GM19328 (cell line): ENCODE data around the gene WTAP.
"Not testable (repeated sequence)": the region's sequence is repeated elsewhere in the genome, so short reads cannot be mapped to it uniquely, and the experiment has no call there.

Source experiments
- ATAC-seq: cut with Tn5 transposase; IDR thresholded peaks from one replicate; pipeline ENCODE4 v1.9.1; 2021; ENCODE audit warnings: mild to moderate bottlenecking, moderate library complexity; ENCODE audit not compliant: unreplicated experiment

WTAP gene

DNA sequence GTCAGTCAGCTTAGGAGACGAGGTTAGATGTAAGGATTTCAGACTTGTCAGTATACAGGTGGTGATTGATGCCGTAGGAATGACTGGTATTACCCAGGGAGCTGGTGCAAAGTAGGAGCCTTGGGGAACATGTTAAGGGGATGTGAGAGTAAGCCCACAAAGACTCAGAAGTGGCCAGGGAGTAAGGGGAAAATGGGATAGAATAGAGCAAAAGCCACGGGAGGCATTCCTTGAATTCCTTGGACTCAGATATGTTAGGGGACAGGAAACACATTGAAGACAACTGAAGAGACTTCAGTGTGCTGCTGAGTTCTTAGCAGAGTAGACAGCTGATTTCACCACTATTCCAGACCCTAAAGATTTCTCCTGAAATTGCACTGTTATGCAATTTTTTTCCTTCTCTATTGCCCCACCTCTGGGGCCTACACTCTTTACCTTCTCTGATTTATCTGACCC lies 33.3 kb downstream of the WTAP start:
- ATAC-seq, result no peak

DNA sequence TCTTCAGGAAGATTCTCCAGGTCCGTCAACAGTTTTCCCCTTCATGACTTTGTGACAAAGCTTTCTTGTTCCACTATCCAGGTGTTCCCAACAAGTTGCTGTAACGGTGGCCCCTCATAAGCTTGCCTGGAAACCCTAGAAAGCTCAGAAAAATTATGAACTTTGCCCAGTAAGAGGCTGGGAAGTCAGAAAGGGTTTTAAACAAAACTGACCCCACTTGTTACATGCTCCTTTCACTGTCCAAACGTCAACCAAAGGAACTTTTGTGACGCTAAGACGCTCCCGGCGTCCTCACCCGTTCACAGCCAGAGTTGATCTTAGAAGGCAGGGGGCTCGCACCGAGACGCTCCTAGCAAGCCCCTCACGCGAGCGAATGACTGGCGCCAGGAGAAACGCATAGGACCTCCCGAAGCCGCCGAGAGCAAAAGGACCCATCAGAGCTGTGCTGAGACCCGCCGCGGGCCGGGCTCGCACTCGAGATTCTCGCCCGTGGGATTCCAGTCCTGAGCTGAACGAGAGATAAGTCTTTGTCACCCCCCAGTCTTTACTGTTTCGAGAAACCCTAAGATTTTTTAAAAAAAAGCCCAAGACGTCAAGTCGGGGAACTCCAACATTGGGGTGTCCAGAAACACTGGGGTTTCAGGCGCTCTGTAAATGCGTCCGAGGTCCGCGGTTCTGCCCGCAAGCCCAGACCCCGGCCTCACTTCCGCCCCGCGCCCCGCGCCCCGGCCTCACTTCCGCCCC lies 34.0 kb downstream of the WTAP start:
- ATAC-seq, result no peak

DNA sequence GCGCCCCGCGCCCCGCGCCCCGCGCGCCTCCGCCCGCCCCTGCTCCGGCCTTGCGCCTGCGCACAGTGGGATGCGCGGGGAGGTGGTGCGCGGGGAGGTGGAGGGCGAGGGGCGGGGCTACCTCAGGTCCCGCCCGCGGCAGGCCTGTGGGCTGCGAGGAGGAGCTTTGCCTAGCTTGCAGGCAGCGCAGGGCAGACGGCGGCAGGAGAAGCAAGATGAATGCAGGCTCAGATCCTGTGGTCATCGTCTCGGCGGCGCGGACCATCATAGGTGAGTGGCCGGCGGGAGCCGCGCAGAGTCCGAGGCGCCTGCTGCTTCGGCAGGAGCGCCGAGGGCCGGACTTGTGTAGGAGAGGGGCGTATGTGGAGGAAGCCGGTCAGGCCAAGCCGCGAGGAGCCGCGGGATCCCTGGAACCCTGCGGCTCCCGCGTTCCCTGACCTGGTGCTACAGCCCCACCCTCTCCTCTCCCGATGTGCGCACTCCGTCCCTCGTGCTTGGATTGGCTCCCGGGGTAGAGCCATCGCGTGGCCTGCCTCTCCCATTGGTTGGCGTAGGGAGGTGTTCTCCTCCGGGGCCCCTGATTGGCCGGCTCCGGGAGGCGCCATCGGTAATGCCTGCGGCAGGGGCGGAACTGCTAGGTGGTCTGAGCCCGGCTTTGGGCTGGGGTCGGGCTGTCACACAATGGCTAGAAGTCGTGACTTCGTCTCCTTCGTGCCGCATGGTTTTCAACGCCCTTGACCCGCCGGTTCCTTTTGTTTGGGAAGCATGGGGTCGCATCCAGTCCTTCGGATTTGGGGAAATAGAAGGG lies 34.8 kb downstream of the WTAP start, which contains the start of gene ACAT2:
Gene ACAT2, plus strand, starts transcription at position 173 of the 808 bp plus-strand sequence. Its CDS starts 43 bp downstream, at position 216.
- ATAC-seq, result peak; percentile 97

DNA sequence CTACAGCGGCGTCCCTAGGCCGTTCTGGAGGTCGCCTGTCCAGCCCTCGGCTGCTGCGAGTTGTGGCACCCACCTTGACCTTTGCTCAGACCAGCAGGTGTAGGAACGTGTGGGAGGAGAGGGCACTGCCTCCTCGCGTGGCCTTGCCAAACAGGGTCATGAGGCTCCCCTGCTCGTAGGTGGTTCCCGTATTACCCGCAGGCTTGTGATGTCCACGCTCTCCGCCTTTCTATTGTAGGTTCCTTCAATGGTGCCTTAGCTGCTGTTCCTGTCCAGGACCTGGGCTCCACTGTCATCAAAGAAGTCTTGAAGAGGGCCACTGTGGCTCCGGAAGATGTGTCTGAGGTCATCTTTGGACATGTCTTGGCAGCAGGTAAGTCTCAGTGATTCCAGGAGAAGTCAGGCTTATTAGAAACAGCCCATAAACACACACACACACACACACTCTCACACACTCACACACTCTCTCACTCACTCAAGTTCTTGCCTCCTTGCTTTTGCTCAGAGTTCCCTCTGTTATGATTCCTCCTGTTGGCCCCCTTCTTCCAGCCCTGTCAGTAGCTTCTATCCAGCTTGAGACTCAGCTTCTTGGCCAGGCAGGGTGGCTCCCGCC lies 35.5 kb downstream of the WTAP start:
- no peak for ATAC-seq

DNA sequence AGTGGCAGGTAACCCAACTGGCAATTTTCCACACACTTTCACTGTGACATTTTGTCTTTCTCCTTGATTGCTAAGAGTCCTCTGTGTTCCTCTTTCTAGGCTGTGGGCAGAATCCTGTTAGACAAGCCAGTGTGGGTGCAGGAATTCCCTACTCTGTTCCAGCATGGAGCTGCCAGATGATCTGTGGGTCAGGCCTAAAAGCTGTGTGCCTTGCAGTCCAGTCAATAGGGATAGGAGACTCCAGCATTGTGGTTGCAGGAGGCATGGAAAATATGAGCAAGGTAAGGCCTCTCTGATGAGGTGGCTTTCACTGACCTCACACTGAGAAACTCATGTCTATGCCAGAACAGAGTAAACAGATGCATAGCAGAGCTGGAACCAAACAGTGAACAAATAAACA lies 39.6 kb downstream of the WTAP start:
- no peak for ATAC-seq

DNA sequence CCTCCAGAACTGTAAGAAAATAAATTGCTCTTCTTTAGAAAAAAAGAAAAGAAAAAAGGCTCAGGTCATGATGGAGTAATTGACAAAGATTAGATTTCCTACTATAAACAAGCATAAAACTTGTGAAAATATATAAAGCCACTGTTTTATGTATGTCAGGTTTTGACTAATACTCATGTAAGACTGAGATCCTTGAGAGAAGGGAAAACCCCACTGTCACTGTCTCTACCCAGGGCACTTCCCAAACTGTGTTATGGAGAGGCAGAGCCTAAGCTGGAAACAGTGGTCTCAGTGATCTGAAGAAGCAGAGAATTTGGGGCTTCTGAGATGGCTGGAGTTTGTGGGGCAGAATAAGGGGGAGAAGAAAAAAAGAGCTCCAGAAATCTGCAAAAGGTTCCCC lies 42.2 kb downstream of the WTAP start:
- ATAC-seq, result no peak

DNA sequence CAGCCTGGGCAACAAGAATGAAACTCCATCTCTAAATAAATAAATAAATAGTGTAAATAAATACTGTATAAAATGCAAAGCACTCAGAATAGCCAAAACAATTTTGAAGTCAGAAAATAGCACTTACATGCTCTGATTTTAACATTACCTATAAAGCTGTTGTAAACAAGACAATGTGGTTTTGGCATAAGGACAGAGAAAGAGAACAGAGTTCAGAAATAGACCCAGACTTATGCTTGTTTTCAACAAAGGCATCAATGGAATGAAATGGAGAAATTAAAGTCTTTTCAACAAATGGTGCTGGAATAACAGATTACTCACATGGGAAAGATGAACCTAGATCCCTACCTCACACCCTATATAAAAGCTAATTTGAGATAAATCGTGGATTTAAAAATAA lies 44.9 kb downstream of the WTAP start:
- no peak for ATAC-seq

DNA sequence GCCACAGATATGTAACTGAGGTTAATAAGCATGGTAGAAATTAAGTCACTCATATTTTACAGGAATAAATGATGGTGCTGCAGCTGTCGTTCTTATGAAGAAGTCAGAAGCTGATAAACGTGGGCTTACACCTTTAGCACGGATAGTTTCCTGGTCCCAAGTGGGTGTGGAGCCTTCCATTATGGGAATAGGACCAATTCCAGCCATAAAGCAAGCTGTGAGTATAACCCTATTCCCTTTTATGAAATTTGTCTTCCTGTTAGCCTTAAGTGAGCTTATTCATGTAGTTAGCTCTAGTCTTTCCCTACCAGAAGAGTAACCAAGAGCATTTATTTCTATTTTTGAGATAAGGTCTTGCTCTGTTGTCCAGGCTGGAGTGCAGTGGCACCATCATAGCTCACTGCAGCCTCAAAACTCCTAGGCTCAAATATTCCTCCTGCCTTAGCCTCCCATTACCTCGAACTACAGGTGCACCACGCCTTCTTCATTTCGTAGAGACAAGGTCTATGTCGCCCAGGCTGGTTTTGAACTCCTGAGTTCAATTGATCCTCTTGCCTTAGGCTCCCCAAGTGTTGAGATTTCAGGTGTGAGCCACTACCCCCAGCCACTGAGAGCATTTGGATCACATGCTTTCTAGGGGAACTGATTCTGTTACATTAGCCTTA lies 50.1 kb downstream of the WTAP start:
- ATAC-seq, result no peak

DNA sequence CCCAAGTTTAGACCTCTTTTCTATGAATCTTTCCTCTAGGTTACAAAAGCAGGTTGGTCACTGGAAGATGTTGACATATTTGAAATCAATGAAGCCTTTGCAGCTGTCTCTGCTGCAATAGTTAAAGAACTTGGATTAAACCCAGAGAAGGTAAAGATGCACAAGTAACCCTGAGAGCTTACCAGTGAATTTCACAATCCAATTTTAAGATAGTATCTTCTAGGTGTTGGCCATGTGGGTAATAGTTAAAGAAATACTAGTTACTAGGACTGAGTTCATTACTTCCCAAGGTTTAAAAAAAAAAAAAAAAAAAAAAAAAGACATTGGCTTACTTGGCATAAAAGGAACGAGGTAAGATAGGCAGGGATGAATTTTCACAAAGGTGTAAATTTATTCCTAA lies 50.8 kb downstream of the WTAP start:
- no peak for ATAC-seq

DNA sequence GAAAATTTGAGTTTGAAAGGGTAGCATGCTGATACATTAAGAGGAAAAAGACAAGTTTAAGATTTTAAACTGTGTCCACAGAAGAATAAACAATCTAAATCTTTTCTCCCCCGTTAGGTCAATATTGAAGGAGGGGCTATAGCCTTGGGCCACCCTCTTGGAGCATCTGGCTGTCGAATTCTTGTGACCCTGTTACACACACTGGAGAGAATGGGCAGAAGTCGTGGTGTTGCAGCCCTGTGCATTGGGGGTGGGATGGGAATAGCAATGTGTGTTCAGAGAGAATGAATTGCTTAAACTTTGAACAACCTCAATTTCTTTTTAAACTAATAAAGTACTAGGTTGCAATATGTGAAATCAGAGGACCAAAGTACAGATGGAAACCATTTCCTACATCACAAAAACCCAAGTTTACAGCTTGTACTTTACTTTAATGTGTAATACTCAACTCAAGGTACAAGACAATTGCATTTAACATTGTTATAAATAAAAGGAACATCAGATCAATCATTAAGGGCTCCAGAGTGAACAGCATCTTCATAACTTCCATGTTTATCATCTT lies 51.3 kb downstream of the WTAP start:
- ATAC-seq, result no peak

DNA sequence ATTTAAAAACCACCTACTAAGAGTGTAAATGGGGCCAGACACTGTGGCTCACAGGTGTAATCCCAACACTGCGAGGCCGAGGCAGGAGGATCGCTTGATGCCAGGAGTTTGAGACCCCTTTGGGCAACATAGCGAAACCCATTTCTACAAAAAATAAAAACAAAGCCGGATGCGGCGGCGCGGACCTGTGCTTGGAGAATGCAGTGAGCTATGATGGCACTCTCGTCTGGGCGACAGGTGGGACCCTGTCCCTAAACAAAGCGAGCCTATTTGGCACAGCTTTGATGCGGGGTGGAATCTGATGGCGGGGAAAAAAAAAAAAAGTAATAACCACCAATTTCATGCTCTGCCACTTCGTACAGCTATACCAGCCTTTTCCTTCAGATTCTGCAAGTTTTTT lies 61.0 kb downstream of the WTAP start:
- no peak for ATAC-seq

DNA sequence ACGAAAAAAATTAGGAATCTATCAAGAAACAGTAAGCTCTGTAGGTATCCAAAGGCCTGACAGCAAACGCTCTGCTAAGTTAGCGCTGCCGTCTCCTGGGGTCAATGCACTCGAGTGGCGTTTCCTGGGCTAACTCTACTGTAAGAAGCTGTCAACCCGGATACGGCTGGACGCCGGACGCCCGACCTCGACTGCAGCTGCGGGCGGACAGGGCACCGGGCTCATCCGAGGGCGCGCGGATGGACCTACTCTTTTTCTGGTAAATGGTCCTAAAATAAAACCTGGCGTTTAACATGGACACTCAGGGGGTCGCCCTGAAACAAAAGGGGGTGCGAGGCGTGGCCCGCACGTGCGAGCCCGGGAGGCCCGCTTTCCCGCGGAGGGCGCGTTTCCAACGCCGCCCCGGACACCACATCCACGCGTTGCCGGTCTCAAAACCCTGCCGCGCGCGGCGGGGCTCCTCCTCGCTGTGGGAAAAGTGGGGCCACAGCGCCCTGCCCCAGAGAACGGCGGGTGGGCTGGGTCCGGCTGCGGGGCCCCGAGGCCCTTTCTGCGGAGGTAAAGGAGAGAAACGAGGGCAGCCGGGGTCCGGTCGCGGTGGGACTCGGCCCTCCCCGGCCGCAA lies 61.6 kb downstream of the WTAP start:
- ATAC-seq, result no peak

DNA sequence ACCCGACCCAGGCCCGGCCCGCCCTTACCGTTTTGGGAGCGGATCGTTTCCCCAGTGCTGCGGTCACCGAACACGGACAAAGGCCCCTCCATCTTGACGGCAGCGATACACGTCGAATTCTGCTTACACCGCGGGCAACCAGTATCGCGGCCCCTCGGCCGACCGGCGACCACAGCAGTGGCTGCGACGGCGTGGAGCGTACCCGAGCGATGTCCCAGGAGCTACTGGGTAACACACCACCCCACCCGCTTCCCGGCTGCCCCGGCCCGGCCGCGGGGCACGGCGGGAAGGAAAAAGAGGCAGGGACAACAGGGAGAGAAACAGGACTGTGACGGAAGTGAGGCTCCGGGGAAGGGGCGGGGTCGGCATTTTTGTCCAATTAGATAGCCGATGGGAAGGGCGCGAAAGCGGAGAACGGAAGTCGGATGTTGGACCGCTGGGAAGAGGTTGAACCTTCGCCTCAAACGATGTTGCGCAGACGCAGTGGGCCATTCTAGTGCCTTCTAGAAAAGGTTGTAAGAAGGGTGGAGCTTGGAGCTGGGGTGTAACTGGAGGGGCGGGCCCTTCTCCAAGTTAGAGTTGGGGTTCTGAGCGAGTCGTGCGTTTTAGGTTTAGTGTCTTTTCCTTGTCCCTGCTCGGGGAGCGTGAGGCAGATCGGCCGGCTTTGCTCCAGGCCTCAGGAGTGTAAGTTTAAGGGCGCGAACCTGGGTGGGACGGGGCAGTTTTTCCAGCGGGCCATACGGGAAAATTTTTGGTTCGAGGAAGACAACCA lies 62.3 kb downstream of the WTAP start, which contains the start of gene TCP1:
Gene TCP1, minus strand, starts transcription at position 226 of the 772 bp plus-strand sequence. Its CDS starts 134 bp downstream, at position 92.
- peak; percentile 74 for ATAC-seq

DNA sequence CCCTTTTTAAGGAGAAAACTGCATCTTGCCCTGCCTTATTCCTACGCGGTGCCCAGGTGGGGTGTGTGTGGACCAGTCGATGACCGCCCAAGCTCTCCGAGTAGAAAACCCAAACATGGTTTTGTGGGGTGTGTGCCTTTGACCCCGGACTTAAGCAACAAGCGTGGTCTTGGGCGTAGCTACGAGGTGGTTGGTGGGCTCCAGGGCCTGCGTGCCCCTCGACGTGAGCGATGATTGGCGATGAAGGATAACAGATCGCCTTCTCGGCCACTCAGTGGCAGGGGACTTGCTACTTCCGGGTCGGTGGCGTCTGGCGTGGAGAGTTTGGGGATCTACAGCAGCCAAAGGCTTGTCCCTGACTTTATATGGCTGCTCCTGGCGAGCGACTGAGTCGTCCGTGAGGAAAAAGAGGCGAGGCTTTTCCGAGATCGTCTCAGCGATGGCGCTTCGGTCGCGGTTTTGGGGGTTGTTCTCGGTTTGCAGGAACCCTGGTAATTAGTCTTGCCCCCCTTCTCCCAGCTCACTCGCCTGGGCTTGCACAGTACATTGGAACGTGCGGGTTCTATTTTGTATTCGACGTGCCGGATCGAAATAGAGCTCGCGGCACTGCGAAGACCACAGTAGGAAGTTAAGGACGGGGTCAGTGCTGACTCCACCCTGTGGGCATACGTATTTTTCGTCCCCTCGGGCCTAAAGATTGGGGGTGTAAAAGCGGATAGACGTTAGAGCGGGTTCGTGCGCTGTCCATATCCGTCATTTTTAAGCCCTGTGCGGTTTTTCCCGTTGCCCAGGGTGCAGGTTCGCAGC lies 63.0 kb downstream of the WTAP start, which contains the start of gene MRPL18:
Gene MRPL18, plus strand, starts transcription at position 319 of the 807 bp plus-strand sequence. Its CDS starts 121 bp downstream, at position 440.
- peak; percentile 80 for ATAC-seq

DNA sequence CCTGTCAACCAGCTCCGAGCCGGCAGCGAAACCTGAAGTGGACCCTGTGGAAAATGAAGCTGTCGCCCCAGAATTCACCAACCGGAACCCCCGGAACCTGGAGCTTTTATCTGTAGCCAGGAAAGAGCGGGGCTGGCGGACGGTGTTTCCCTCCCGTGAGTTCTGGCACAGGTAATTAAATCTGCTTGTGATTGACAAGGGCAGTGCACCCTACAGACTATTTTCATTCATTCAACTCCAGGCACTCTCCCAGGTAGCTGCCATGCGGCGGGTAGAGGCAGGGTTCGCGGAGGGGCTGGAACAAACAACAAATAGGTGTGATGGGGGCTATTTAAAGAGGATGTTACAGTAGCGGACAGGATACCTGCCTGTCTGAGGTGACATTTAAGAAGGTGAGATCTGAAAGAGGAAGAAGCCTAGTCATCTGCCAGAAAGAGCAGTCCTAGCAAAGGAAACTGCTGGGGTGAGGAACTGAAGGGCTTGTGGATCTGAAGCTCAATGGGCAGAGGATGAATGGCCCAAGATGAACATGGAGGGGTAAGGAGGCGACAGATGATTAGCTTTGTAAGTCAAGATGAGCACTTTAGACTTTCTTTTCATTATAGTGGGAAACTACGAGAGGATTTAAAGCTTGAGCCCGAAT lies 63.8 kb downstream of the WTAP start:
- ATAC-seq, result no peak

DNA sequence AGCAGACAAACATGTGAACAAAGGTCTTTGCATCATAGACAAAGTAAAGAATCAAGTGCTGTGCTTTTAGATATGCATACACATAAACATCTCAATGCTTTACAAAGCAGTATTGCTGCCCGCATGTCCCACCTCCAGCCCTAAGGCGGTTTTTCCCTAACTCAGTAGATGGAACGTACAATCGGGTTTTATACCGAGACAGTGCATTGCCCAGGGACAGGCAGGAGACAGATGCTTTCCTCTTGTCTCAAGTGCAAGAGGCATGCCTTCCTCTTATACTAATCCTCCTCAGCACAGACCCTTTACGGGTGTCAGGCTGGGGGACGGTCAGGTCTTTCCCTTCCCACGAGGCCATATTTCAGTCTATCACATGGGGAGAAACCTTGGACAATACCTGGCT lies 67.7 kb downstream of the WTAP start:
- not testable (repeated sequence) for ATAC-seq

DNA sequence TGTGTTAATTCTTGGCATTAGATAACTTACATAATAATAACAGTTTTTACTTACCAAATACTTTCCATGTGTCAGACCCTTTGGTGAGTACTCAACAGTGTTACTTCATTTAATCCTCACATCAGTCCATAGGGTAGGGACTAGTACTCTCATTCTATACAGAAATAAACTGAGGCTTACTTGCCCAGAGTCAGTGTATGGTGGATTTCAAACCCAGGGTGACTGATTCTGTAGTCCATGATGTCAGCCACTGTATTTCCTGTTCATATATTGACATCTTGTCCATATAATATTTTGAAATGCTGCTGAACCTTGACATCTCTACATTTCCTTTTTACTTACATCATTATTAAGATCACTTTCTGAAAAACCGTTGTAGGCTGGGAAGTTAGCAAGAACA lies 70.2 kb downstream of the WTAP start:
- no peak for ATAC-seq
